DND-41 (cell line): ENCODE measurements around the gene IL1RAP.

Source experiments
- EZH2 ChIP-seq: IDR thresholded peaks from 3 replicates; pipeline ENCODE4 v1.6.1; 2012; ENCODE audit warnings: borderline replicate concordance, low read depth, mild to moderate bottlenecking, moderate library complexity, low read length, inconsistent platforms; ENCODE audit not compliant: severe bottlenecking
- TF ChIP-seq, protein P1 (sequence below): IDR thresholded peaks from 2 replicates; pipeline ENCODE4 v1.5.1; 2012; ENCODE audit warnings: borderline replicate concordance, low read length, moderate library complexity, mild to moderate bottlenecking; ENCODE audit not compliant: poor library complexity, severe bottlenecking; ENCODE audit errors: extremely low read depth

DNA sequence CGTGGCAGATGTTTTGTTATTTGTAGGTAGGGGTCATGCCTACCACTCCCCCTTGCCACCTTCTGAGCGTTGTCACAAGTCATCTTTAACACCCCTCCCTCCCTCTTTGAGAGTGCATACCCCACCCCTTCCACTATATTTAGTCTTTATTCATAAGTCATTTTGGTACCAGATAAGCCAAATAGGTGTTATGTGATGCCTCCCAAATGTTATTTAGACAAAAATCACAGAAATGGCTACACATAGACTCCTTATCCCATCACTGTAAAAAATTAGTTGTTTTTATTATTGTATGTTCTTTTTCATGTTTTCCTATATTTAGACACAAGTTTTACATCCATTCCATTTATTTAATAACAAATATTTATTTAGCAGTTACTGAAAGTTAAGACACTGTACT lies 93.1 kb downstream of the IL1RAP start:
- TF ChIP-seq, protein P1, sequence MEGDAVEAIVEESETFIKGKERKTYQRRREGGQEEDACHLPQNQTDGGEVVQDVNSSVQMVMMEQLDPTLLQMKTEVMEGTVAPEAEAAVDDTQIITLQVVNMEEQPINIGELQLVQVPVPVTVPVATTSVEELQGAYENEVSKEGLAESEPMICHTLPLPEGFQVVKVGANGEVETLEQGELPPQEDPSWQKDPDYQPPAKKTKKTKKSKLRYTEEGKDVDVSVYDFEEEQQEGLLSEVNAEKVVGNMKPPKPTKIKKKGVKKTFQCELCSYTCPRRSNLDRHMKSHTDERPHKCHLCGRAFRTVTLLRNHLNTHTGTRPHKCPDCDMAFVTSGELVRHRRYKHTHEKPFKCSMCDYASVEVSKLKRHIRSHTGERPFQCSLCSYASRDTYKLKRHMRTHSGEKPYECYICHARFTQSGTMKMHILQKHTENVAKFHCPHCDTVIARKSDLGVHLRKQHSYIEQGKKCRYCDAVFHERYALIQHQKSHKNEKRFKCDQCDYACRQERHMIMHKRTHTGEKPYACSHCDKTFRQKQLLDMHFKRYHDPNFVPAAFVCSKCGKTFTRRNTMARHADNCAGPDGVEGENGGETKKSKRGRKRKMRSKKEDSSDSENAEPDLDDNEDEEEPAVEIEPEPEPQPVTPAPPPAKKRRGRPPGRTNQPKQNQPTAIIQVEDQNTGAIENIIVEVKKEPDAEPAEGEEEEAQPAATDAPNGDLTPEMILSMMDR: no peak
- no peak for TF ChIP-seq EZH2
